Prostate gland (tissue), 2 donors: ENCODE measurements around the gene TMEM181. TPM values are rescaled to one million over a fixed set of nuclear protein-coding genes. Genes with fewer than 3 reads are reported as not detected.
"Not testable (repeated sequence)": the region's sequence is repeated elsewhere in the genome, so short reads cannot be mapped to it uniquely, and the experiment has no call there.

Experiments used
- DNase-seq: peaks from one replicate; pipeline ENCODE4 v3.0.0-alpha.2; 2019; ENCODE audit warnings: low spot score
- H3K27ac ChIP-seq, 2 donors: fragments of 200-600 bp; sonication (generic); 2 replicates each; pipeline ENCODE4 v1.5.1; 2017 to 2019
- H3K27me3 ChIP-seq: fragments of 200-600 bp; sonication (generic); replicated peaks from 2 replicates; pipeline ENCODE4 v1.5.1; 2019; ENCODE audit not compliant: insufficient read depth
- H3K36me3 ChIP-seq, 2 donors: fragments of 200-600 bp; sonication (generic); 1 replicate in 1 of 2; 2 replicates in 1 of 2; pipeline versions ENCODE4 v1.5.1 to v1.8.1; 2017 to 2019
- H3K4me1 ChIP-seq: fragments of 200-600 bp; sonication (generic); replicated peaks from 2 replicates; pipeline ENCODE4 v1.5.1; 2019
- H3K4me3 ChIP-seq, 2 donors: fragments of 200-600 bp; sonication (generic); 2 replicates each; pipeline ENCODE4 v1.5.1; 2017 to 2019
- H3K9me3 ChIP-seq: fragments of 200-600 bp; sonication (generic); 2 replicates; pipeline ENCODE4 v1.5.1; 2017
- CTCF ChIP-seq, 4 experiments: fragments of 200-600 bp in 2 of 4; fragments of 450-650 bp in 2 of 4; sonication (generic) in 2 of 4; IDR thresholded peaks; 1 replicate in 3 of 4; 2 replicates in 1 of 4; pipeline ENCODE4 v1.5.1; 2016 to 2019; ENCODE audit warnings: antibody characterized with exemption in 4 of 4, mild to moderate bottlenecking in 2 of 4, moderate library complexity in 2 of 4
- POLR2A ChIP-seq: fragments of 450-650 bp; IDR thresholded peaks from one replicate; pipeline ENCODE4 v1.6.1; 2016; ENCODE audit warnings: antibody characterized with exemption, mild to moderate bottlenecking
- POLR2AphosphoS5 ChIP-seq: sonication (generic); formaldehyde crosslinking; IDR thresholded peaks from one replicate; pipeline ENCODE4 v1.6.1; 2017; ENCODE audit warnings: antibody characterized with exemption
- WGBS: methylation state at CpG from one replicate; pipeline ENCODE4 v1.1.5; 2018; 5-methylcytosine and 5-hydroxymethylcytosine counted together
- intact Hi-C: fragments of 100-400 bp; cut with DNase I; formaldehyde crosslinking; loops from one replicate; pipeline ENCODE4 v1.14.2; 2022
- total RNA-seq, 2 donors: library from RNA; depleted of rRNA; stranded (reverse); fragments of >200 nt; gene quantifications; one replicate each; pipeline ENCODE4 v1.1.0, GENCODE V29; 2016

TMEM181 gene
- total RNA-seq, 2 donors from 2014 or later, result 26.0 to 67.9 TPM

DNA sequence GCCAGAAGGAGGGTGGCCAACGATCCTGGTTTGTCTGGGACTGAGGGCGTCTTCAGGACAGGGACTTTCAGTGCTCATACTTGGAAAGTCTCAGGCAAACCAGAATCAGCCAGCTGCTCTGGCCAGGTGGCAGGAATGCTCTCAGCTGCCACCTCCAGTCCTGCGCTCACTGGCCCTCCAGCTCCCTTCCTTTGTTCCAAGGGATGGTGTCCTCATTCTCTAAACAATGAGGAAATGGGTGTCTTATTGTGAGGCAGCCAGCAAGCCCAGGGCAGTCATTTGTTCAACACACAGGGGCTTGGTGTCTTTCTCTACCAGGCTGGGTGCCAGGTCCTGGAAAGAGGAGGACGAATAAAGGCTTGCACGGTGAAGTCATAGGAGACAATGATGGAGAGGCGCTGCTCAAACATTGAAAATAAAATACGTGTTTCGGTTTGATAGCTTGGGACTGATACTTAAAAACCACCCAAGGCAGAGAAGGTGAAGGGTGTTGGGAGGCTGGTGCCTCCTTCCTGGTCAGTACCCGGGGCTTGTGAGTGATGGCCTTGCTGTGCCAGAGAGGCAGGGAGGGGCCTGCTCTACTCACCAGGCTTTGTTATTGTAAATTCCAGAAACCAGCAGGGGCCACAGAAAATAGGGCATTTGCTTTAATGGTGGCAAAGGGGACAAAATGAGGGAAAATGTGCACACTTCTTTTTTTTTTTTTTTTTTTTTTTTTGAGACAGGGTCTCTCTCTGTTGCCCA is 11.3 kb upstream of the TMEM181 start:
- no peak overlapping the region for H3K4me3 ChIP-seq
- no peaks in the 10 kb centered on the region for H3K27me3 ChIP-seq
- DNase-seq, result no peak
- no peaks in the 10 kb centered on the region for H3K4me1 ChIP-seq
- 40% methylated on average over 9 of the region's 9 CpGs for WGBS
- intact Hi-C loops, result no loop called here
- H3K36me3 ChIP-seq, result no peaks in the 10 kb centered on the region
- no peak for TF ChIP-seq POLR2AphosphoS5
- no peaks in the 10 kb centered on the region for H3K9me3 ChIP-seq
- H3K27ac ChIP-seq, result no peak overlapping the region

GRCh38 chr6:158552055-158552795 is 7.7 kb upstream of the TMEM181 start:
- 63% methylated on average over 6 of the region's 6 CpGs for WGBS
- no peaks in the 10 kb centered on the region for H3K27me3 ChIP-seq

DNA sequence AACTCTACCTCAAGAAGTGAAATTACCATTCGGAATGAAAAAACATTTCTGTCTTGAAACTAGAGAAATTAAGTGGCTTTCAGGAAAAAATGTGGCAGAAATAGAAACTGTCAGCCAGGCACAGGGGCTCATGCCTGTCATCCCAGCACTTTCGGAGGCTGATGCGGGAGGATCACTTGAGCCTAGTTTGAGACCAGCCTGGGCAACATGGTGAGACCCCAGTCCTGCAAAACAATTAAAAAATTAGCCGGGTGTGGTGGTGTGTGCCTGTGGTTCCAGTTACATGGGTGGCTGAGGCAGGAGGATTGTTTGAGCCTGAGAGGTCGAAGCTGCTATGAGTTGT is 7.1 kb upstream of the TMEM181 start:
- TF ChIP-seq POLR2A (no peak), POLR2AphosphoS5 (no peak), CTCF (IDR thresholded peaks at IDR 0.05) (no peak)
- no peaks in the 10 kb centered on the region for H3K27me3 ChIP-seq
- H3K4me1 ChIP-seq, result no peaks in the 10 kb centered on the region
- 91% methylated on average over 5 of the region's 5 CpGs for WGBS
- H3K9me3 ChIP-seq, result no peaks in the 10 kb centered on the region
- no peak overlapping the region for H3K27ac ChIP-seq
- H3K36me3 ChIP-seq, result no peaks in the 10 kb centered on the region
- intact Hi-C loops, result no loop called here
- no peak overlapping the region for H3K4me3 ChIP-seq
- no peak for DNase-seq

More at GRCh38 chr6:158552055-158552795, 7.7 kb upstream of the TMEM181 start:
- Histone ChIP-seq H3K4me1 (no peaks in the 10 kb centered on the region), H3K9me3 (no peaks in the 10 kb centered on the region), H3K36me3 (no peaks in the 10 kb centered on the region), H3K4me3 (no peak overlapping the region), H3K27ac (no peak overlapping the region)
- no peak for TF ChIP-seq POLR2AphosphoS5
- no peak for TF ChIP-seq POLR2A
- no peak for TF ChIP-seq CTCF (IDR thresholded peaks at IDR 0.05)
- intact Hi-C loops, result no loop called here
- no peak for DNase-seq

GRCh38 chr6:158554611-158555361 is 5.1 kb upstream of the TMEM181 start:
- Histone ChIP-seq H3K9me3 (no peaks in the 10 kb centered on the region), H3K4me3 (no peak overlapping the region), H3K4me1 (no peaks in the 10 kb centered on the region), H3K27ac (peak overlapping the region in 1 of 2 donors; percentile 54), H3K36me3 (no peaks in the 10 kb centered on the region), H3K27me3 (no peaks in the 10 kb centered on the region)
- 54% methylated on average over 4 of the region's 4 CpGs for WGBS
- TF ChIP-seq POLR2A, result no peak
- no peak for TF ChIP-seq CTCF (IDR thresholded peaks at IDR 0.05)
- no peak for TF ChIP-seq POLR2AphosphoS5
- DNase-seq, result no peak
- intact Hi-C loops, result no loop called here

DNA sequence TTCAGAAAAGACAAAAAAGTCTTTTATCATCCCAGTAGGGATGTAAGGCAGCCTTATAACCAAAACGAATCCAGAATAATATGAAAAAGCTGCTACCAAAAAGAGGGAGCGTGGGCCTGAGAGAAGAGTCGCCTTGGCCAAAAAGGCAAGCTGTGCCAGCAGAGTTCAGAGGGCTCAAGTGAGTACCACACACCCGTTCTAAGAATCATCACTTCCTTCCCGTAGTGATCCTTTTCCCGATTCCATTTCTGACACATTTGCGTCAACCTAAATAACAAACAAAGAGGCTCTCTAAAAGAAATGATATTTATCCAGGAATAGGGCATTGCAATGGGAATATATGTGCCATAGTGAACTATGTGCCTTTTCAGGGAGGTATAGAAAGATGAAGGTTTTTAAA is 3.8 kb upstream of the TMEM181 start:
- H3K27ac ChIP-seq, result no peak overlapping the region
- H3K36me3 ChIP-seq, result no peaks in the 10 kb centered on the region
- H3K4me3 ChIP-seq, result no peak overlapping the region
- no peaks in the 10 kb centered on the region for H3K27me3 ChIP-seq
- no peaks in the 10 kb centered on the region for H3K9me3 ChIP-seq
- no peak for DNase-seq
- no peak for TF ChIP-seq POLR2AphosphoS5
- WGBS, result 48% methylated on average over 7 of the region's 7 CpGs
- peaks cover 3% of the 10 kb centered on the region for H3K4me1 ChIP-seq
- intact Hi-C loops, result no loop called here

DNA sequence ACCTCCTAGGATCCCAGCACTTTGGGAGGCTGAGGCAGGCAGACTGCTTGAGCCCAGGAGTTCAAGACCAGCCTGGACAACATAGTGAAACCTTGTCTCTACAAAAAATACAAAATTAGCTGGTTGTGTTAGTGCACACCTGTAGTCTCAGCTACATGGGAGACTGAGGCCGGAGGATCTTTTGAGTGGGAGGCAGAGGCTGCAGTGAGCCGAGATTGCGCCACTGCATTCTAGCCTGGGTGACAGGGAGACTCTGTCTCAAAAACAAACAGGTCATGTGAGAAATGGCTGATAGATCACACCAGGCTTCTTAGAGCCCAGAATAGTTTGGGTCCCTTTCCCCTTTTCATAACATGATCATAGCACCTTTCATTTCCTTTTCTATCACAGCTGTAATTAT is 2.8 kb upstream of the TMEM181 start:
- H3K27me3 ChIP-seq, H3K4me3 ChIP-seq, DNase-seq, H3K36me3 ChIP-seq, H3K9me3 ChIP-seq, H3K4me1 ChIP-seq, intact Hi-C loops: not testable (repeated sequence)
- peak overlapping the region in 1 of 2 donors; percentile 85 for H3K27ac ChIP-seq
- WGBS, result 99% methylated on average over 3 of the region's 3 CpGs
